ENCODE measurements around the gene PTPN13.

The PTPN13 gene

DNA sequence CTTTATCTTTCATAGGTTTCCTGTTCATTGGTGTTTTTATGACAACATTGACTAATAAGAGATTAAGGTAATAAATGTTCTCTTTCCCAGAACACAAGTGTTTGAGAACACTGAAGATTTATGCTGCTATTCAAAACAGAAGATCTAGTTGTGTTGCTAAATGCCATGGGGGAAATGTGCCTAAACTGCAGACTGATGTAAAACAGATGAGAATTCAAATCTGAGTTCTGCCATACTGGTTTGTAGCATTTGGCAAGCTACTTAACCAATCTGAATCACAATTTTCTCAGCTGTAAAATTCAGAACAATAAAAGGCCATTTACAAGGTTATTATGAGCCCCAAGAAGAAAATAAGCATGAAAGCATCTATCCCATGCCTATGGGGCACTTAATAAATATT lies 252.8 kb downstream of the PTPN13 start:
- TF ChIP-seq, protein P1, sequence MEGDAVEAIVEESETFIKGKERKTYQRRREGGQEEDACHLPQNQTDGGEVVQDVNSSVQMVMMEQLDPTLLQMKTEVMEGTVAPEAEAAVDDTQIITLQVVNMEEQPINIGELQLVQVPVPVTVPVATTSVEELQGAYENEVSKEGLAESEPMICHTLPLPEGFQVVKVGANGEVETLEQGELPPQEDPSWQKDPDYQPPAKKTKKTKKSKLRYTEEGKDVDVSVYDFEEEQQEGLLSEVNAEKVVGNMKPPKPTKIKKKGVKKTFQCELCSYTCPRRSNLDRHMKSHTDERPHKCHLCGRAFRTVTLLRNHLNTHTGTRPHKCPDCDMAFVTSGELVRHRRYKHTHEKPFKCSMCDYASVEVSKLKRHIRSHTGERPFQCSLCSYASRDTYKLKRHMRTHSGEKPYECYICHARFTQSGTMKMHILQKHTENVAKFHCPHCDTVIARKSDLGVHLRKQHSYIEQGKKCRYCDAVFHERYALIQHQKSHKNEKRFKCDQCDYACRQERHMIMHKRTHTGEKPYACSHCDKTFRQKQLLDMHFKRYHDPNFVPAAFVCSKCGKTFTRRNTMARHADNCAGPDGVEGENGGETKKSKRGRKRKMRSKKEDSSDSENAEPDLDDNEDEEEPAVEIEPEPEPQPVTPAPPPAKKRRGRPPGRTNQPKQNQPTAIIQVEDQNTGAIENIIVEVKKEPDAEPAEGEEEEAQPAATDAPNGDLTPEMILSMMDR (IDR thresholded peaks at IDR 0.05; ENCODE audit: low read depth, low read length, missing control alignments) = no peak
- no peak overlapping the region for H3K4me3 ChIP-seq (ENCODE audit: low read depth, low read length)
- in situ Hi-C loops (cut with HindIII; ENCODE audit: low sequenced_read_pairs) = no loop called here
- no peak for DNase-seq (ENCODE audit: low read depth)

DNA sequence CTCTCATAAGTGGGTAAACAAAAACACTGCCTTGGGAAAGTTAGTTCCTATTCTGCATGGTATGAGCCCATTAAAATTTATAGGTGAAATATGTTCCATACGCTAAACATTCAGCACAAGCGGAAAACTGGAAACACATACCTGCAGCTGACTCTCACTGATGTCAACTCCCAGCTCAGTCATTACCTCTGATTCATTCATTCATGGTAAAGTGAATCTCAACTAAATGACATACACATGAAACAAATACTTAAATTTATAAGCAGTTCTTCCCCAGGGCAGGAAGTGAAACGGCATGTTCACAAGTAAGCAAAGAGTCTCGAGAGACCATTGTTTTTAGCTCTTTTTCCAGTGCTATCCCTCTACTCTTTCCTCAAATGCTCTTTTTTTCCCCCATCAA lies 253.5 kb downstream of the PTPN13 start:
- TF ChIP-seq, protein P1 (IDR thresholded peaks at IDR 0.05; ENCODE audit: low read depth, low read length, missing control alignments) = no peak
- no peak for DNase-seq (ENCODE audit: low read depth)
- no peak overlapping the region for H3K4me3 ChIP-seq (ENCODE audit: low read depth, low read length)
- in situ Hi-C loops (cut with HindIII; ENCODE audit: low sequenced_read_pairs) = no loop called here

DNA sequence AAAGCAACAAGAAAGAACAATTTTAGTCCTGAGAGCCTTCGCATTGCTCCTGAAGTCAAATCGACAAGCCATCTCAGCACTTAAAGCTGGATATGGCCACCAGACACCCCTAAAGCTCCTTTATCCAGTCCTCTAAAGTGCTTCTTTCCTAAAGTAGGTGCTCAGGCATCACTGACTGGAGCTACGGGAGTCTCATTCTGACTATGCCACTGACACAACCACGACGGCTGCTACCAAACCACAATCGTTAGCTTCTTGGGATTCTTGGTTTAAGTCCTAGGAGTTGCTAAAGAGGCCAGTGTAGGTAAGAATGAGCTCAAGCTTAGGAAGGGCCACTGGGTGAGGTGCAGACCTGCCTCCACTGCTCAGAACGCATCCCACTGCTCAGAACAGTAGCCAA lies 254.0 kb downstream of the PTPN13 start:
- no peak overlapping the region for H3K4me3 ChIP-seq (ENCODE audit: low read depth, low read length)
- TF ChIP-seq, protein P1 (IDR thresholded peaks at IDR 0.05; ENCODE audit: low read depth, low read length, missing control alignments) = no peak
- no peak for DNase-seq (ENCODE audit: low read depth)
- in situ Hi-C loops (cut with HindIII; ENCODE audit: low sequenced_read_pairs) = no loop called here

DNA sequence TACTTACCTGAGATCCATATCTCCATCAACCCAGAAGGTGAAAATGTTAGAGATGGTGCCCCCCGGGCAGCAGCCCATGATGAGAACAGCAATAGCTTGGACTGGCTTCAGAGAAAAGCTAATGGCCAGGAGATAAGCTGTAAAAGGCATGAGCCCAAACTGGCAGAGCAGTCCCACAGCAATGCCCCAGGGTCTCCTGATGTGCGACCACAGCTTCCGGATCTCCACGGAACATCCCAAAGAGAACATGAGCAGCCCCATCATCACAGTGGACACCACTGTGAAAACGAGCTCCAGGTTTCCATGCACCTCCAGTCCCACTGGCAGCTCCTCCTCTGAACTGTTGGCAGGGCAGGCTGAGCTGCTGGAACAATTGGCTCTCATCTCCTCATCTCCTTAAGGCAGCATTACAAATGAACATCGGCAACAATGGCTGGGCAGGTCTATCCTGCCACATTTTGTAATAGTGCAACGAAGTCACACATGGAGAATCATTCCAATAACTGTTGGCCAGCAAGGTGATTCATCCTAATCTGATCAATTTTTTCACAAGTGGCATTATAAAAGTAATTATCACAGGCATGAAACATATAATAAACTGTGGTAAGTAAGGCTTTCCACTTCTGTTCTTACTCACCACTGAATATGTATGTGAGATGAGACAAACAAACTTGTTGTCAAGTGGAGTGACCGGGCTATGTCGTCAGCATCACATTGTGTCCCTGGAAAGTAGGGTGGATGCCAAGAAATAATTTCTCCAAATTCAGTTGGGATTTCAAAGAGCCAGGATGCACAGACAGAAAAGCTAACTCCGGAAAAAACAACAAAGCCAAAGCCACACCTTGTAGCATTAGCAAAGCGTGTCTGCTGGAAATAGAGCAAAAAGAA lies 254.9 kb downstream of the PTPN13 start, which contains the start of gene SLC10A6:
Gene SLC10A6 (minus strand): TSS at position 653 of the 888 bp plus-strand sequence. CDS start 269 bp downstream, at position 384.
- TF ChIP-seq, protein P1 (IDR thresholded peaks at IDR 0.05; ENCODE audit: low read depth, low read length, missing control alignments) = no peak
- in situ Hi-C loops (cut with HindIII; ENCODE audit: low sequenced_read_pairs) = no loop called here
- no peak for DNase-seq (ENCODE audit: low read depth)
- no peak within 1 kb of the TSS for H3K4me3 ChIP-seq (ENCODE audit: low read depth, low read length)

DNA sequence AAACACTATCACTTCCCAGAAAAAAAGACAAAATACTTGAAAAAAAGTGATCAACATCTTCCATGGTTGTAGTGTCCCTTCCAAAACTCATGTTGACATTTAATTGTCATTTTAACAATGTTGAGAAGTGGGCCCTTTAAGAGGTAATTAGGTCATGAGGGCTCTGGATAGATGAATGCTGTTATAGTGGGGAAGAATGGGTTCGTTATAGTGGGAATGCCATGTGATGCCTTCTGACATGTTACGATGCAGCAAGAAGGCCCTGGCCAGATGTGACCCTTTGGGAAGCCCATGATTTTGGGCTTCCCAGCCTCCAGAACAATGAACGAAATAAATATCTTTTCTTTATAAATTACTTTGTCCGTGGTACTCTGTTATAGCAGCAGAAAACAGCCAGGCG lies 259.1 kb downstream of the PTPN13 start:
- TF ChIP-seq, protein P1 (IDR thresholded peaks at IDR 0.05; ENCODE audit: low read depth, low read length, missing control alignments) = no peak
- in situ Hi-C loops (cut with HindIII; ENCODE audit: low sequenced_read_pairs) = no loop called here
- no peak for DNase-seq (ENCODE audit: low read depth)
- H3K4me3 ChIP-seq (ENCODE audit: low read depth, low read length) = no peak overlapping the region

DNA sequence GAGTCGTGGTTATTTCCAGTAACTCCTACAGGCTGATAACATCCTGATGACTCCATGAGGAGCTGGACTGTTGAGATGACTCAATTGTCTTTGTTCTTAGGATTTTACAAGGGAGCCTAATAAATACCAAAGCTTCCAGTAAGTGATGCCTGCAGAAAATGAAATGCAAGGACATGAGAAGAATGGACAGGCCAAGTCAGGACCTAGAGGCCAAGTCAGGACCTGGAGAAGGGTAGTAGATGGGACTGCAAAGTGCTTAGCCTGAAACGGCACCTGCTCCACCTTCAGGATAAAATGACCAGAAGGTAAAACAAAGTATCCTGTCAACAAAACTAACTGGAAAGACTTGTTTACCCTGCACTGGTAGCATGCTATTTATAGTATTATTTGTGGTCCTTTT lies 261.5 kb downstream of the PTPN13 start:
- DNase-seq (ENCODE audit: low read depth) = no peak
- no peak overlapping the region for H3K4me3 ChIP-seq (ENCODE audit: low read depth, low read length)
- in situ Hi-C loops (cut with HindIII; ENCODE audit: low sequenced_read_pairs) = no loop called here
- TF ChIP-seq, protein P1 (IDR thresholded peaks at IDR 0.05; ENCODE audit: low read depth, low read length, missing control alignments) = no peak

All from astrocyte of the cerebellum (primary cell).